PFSK-1 (cell line): ENCODE measurements around the gene TNC.

Experiments used
- FOXP2 ChIP-seq: optimal IDR thresholded peaks from 2 replicates; pipeline ENCODE3; 2011; ENCODE audit warnings: borderline replicate concordance, control low read depth, inconsistent platforms; ENCODE audit not compliant: insufficient read depth; ENCODE audit errors: extremely low read length, extremely low read depth
- POLR2AphosphoS5 ChIP-seq: IDR thresholded peaks from 2 replicates; pipeline ENCODE4 v1.6.1; 2012; ENCODE audit warnings: low read depth, mild to moderate bottlenecking, control low read depth, low read length, moderate library complexity
- REST ChIP-seq, 2 experiments: IDR thresholded peaks; 2 replicates each; pipeline versions ENCODE4 v1.6.1 to v1.8.0; 2011 to 2012; ENCODE audit warnings: low read depth in 2 of 2, low read length in 2 of 2, control low read depth in 1 of 2, inconsistent platforms in 1 of 2, mild to moderate bottlenecking in 1 of 2, moderate library complexity in 1 of 2; ENCODE audit not compliant: insufficient read depth in 1 of 2
- SIN3A ChIP-seq: IDR thresholded peaks from 2 replicates; pipeline ENCODE4 v1.6.1; 2012; ENCODE audit warnings: mild to moderate bottlenecking, low read length, moderate library complexity, borderline replicate concordance; ENCODE audit not compliant: insufficient read depth
- TAF1 ChIP-seq: IDR thresholded peaks from 2 replicates; pipeline ENCODE4 v1.6.1; 2012; ENCODE audit warnings: low read length, control low read depth, borderline replicate concordance; ENCODE audit not compliant: insufficient read depth

The TNC gene

GRCh38 chr9:115143689-115144088, 25.7 kb upstream of the TNC start:
- TF ChIP-seq SIN3A (no peak), POLR2AphosphoS5 (no peak), FOXP2 (no peak), REST (IDR thresholded peaks at IDR 0.05; ENCODE audit: insufficient read depth in 1 of 2, low read depth in 2 of 2, low read length in 2 of 2) (no peak), TAF1 (no peak)

GRCh38 chr9:115142517-115143270, 24.7 kb upstream of the TNC start:
- TF ChIP-seq POLR2AphosphoS5, result no peak
- no peak for TF ChIP-seq SIN3A
- no peak for TF ChIP-seq FOXP2
- no peak for TF ChIP-seq REST (IDR thresholded peaks at IDR 0.05; ENCODE audit: insufficient read depth in 1 of 2, low read depth in 2 of 2, low read length in 2 of 2)
- no peak for TF ChIP-seq TAF1

- TF ChIP-seq SIN3A (no peak), TAF1 (no peak), REST (IDR thresholded peaks at IDR 0.05; ENCODE audit: insufficient read depth in 1 of 2, low read depth in 2 of 2, low read length in 2 of 2) (no peak), POLR2AphosphoS5 (no peak)
These were observed 24.1 kb upstream of the TNC start for GRCh38 chr9:115142090-115142489.

GRCh38 chr9:115141612-115142011, 23.7 kb upstream of the TNC start:
- TF ChIP-seq REST (IDR thresholded peaks at IDR 0.05; ENCODE audit: insufficient read depth in 1 of 2, low read depth in 2 of 2, low read length in 2 of 2) (no peak), POLR2AphosphoS5 (no peak), SIN3A (no peak), TAF1 (no peak), FOXP2 (no peak)

GRCh38 chr9:115138151-115138550, 20.2 kb upstream of the TNC start:
- no peak for TF ChIP-seq POLR2AphosphoS5
- TF ChIP-seq FOXP2, result no peak
- no peak for TF ChIP-seq SIN3A
